GM18519 (cell line): Measurements from ENCODE around the gene TBPL2.
"Not testable (repeated sequence)": the region's sequence is repeated elsewhere in the genome, so short reads cannot be mapped to it uniquely, and the experiment has no call there.

ENCODE experiments used
- ATAC-seq: cut with Tn5 transposase; IDR thresholded peaks from one replicate; pipeline ENCODE4 v1.9.1; 2021; ENCODE audit warnings: mild to moderate bottlenecking, moderate library complexity; ENCODE audit not compliant: unreplicated experiment, low FRiP score

Gene TBPL2

GRCh38 chr14:55446127-55446736 lies 5.8 kb upstream of the TBPL2 start:
- ATAC-seq: no peak

GRCh38 chr14:55441286-55441685 lies 870 bp upstream of the TBPL2 start:
- no peak for ATAC-seq

- ATAC-seq: peak; percentile 70
Measured at GRCh38 chr14:55438066-55438683, 2.2 kb downstream of the TBPL2 start.

GRCh38 chr14:55436931-55437330 lies 3.5 kb downstream of the TBPL2 start:
- ATAC-seq: no peak

GRCh38 chr14:55436519-55436918 lies 3.9 kb downstream of the TBPL2 start:
- no peak for ATAC-seq

GRCh38 chr14:55434805-55435174 lies 5.6 kb downstream of the TBPL2 start:
- ATAC-seq: no peak

- ATAC-seq: no peak
Measured at GRCh38 chr14:55433880-55434804, 6.3 kb downstream of the TBPL2 start.

GRCh38 chr14:55432628-55433027 lies 7.8 kb downstream of the TBPL2 start:
- ATAC-seq: no peak

- peak; percentile 52 for ATAC-seq
Measured at GRCh38 chr14:55430024-55430690, 10.3 kb downstream of the TBPL2 start.

- no peak for ATAC-seq
Measured at GRCh38 chr14:55427439-55427838, 13.0 kb downstream of the TBPL2 start.

GRCh38 chr14:55426891-55427290 lies 13.5 kb downstream of the TBPL2 start:
- ATAC-seq: no peak

- ATAC-seq: no peak
Measured at GRCh38 chr14:55425091-55425490, 15.3 kb downstream of the TBPL2 start.

- ATAC-seq: no peak
Measured at GRCh38 chr14:55423969-55424368, 16.4 kb downstream of the TBPL2 start.

GRCh38 chr14:55422338-55422737 lies 18.1 kb downstream of the TBPL2 start:
- ATAC-seq: not testable (repeated sequence)

GRCh38 chr14:55419663-55420062 lies 20.8 kb downstream of the TBPL2 start:
- no peak for ATAC-seq

- ATAC-seq: no peak
Measured at GRCh38 chr14:55418411-55418810, 22.0 kb downstream of the TBPL2 start.

- no peak for ATAC-seq
Measured at GRCh38 chr14:55417955-55418354, 22.5 kb downstream of the TBPL2 start.

GRCh38 chr14:55416866-55417265 lies 23.6 kb downstream of the TBPL2 start:
- no peak for ATAC-seq

GRCh38 chr14:55414551-55414950 lies 25.9 kb downstream of the TBPL2 start:
- ATAC-seq: no peak

GRCh38 chr14:55412676-55413075 lies 27.7 kb downstream of the TBPL2 start:
- no peak for ATAC-seq
